A549 (cell line): ENCODE measurements around the gene FSTL4.

ENCODE experiments used
- CHD2 ChIP-seq: fragments of 150-350 bp; IDR thresholded peaks from 2 replicates; pipeline ENCODE4 v1.6.1; 2014; ENCODE audit warnings: low read length; ENCODE audit not compliant: partially characterized antibody
- FOSL2 ChIP-seq, 2 experiments: fragments of 450-650 bp in 1 of 2; fragments of >200 bp in 1 of 2; sonication (Bioruptor Twin) in 1 of 2; formaldehyde crosslinking; IDR thresholded peaks; 2 replicates each; pipeline versions ENCODE4 v1.5.0 to v1.6.1; 2016 to 2020; ENCODE audit warnings: mild to moderate bottlenecking in 1 of 2, moderate library complexity in 1 of 2
- MAX ChIP-seq: IDR thresholded peaks from 2 replicates; pipeline ENCODE4 v1.6.1; 2012
- PHF8 ChIP-seq: fragments of 200-600 bp; sonication (generic); IDR thresholded peaks from 2 replicates; pipeline ENCODE4 v1.6.1; 2016; ENCODE audit warnings: low read depth, mild to moderate bottlenecking, antibody characterized with exemption, moderate library complexity, borderline replicate concordance
- ZNF302 ChIP-seq: fragments of 250-450 bp; sonication (Bioruptor Pico); IDR thresholded peaks from 2 replicates; pipeline ENCODE4 v1.9.0; 2021; ENCODE audit warnings: inconsistent platforms, mild to moderate bottlenecking, moderate library complexity

- TF ChIP-seq FOSL2 (IDR thresholded peaks at IDR 0.05) (no peak), FOSL2 (CRISPR knock-in tag; IDR thresholded peaks at IDR 0.05) (no peak), PHF8 (no peak), ZNF302 (CRISPR knock-in tag) (no peak), MAX (no peak), CHD2 (no peak)
Measured at GRCh38 chr5:133294380-133294779, 318.0 kb downstream of the FSTL4 start.
